Tongue (tissue), 2 donors: Measurements from ENCODE around the gene LONP1. TPM values are rescaled to one million over a fixed set of nuclear protein-coding genes. Genes with fewer than 3 reads are reported as not detected.
"Not testable (repeated sequence)": the region's sequence is repeated elsewhere in the genome, so short reads cannot be mapped to it uniquely, and the experiment has no call there.

Source experiments
- DNase-seq: peaks from one replicate; pipeline ENCODE4 v3.0.0-alpha.2; 2015
- total RNA-seq: library from RNA; depleted of rRNA; stranded (reverse); fragments of >200 nt; gene quantifications from one replicate; pipeline ENCODE4 v1.2.3, GENCODE V29; 2014

Gene LONP1
- total RNA-seq, 1 donor from 2014 or later = 55.7 TPM

DNA sequence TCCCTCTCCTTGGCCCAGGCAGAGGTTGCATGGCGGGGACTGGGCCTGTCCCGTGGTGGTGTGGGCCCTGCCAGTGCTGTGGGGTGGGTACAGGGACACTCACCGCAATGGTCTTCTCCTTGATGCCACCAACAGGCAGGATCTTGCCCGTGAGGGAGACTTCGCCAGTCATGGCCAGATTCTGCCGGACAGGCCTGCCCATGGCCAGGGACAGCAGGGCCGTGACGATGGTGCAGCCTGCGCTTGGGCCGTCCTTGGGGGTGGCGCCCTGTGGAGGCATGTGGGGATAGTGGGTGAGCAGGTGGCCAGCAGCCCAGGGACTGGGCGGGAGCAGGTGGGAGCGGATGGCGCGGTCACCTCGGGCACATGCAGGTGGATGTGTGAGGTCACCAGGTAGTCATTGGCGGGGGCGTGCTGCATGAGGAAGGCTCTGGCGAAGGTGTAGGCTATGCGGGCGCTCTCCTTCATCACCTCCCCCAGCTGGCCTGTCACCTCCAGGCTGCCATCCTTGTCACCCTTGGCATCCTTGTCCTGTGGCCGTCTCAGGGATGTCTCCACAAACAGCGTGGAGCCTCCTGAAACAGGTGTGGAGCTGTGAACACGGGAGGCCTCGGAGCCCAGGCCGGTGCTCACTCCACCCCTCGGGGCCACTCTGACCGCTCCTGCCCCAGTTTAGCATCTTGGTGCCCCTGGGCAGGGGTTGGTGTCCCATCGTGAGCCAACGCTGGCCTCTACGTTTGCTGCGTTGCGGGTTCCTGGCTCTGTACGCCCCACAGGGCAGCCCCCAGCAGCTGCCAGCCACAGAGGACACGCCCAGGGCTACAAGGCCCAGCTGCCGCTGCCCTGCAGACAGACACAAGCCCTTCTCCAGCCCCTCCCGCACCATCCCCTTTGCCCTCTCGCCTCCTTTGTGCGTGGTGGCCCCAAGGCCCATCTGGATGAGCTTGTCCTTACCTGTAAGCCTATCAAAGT is 26.5 kb downstream of the LONP1 start:
- DNase-seq = peak; percentile 81

DNA sequence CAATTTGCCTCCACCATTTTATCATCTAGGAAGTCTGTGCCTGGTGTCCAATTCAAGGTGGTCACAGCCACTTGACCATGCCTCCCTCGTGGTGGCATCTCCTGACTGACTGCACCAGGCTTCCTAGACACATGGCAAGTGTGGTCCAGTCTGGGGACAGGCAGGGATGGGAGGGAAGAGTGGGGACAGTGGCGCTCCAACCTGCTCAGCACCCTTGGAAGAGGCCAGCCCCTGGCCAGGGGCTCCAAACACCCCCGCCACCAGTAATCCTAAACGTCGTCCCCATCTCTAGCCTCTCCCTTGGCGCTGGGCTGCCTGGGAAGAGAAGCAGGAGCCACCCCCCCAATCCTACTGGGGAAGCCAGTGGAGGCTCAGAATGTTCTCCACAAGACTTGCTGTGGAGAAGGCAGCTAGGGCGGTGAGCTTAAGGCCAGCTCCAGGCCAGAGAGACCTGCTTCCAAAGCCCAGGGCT is 27.2 kb downstream of the LONP1 start:
- DNase-seq = no peak

DNA sequence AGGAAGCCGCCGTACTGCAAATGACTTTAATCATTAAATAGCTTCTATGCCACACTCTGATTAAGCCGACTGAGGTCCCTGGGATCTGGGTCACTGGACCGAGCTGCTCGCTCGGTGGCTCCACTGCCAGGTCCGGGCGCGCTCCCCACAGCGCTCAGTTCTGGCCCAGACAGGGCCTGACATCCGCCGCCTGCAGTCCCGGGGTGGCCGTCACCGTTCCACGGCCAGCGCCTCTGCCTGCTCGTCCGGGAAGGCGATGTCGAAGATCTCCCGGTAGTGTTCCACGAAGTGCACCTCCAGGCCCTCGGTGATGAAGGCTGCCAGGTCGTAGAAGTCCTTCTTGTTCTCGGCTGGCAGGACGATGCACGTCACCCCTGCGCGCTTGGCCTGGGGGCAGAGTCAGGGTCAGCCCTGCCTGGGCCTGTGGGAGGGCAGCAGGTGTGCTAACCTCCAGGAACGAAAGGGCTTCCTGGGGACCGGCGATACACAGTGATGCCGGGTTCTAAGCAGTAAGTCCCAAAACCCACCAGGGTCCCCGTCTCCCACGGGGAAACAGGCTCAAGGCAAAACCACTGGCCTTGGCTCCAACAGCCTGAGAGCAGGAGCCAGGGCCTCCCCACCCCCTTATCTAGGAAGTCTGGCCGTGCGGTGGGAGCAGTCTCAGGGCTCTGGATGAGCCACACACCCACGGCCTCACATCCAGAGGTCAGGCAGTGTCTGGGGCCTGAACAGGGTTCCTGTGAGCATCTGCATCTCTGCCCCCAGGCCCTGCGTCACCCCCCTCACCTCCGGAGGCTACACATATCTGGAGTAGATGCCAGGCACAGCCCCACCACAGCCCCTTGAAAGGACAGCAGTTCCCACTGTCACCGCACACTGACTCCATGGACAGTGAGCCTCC is 27.9 kb downstream of the LONP1 start:
- no peak for DNase-seq

DNA sequence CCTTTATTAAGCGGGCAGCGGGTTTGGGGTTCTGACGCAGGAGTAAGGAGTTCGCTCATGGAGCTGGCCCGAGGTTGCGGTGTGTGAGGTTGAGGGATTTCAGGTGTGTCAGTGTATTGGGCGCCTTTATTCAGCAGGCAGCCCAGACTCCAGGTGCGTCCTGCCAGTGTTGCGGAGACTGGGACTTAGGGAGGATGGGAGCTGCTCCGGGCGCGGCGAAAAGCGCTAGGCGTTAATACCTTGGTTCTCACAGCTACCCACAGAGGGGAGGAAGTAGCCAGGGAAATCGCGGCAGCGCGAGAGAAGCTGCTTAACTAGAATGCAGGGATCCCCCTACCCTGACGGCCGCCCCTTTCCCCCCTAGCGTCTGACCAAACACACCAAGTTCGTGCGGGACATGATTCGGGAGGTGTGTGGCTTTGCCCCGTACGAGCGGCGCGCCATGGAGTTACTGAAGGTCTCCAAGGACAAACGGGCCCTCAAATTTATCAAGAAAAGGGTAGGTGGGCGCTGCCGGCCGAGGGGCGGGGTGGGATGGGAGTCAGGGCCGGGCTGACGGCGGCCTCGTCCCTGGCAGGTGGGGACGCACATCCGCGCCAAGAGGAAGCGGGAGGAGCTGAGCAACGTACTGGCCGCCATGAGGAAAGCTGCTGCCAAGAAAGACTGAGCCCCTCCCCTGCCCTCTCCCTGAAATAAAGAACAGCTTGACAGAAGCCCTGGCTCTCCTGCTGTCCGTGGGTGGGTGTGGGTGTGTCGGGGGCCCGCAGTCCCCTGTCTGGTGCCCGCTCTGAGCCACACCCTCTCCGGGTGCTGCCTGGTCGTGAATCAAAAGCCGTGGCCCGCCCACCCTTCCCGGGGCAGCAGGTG is 28.8 kb downstream of the LONP1 start:
- DNase-seq = peak; percentile 85

DNA sequence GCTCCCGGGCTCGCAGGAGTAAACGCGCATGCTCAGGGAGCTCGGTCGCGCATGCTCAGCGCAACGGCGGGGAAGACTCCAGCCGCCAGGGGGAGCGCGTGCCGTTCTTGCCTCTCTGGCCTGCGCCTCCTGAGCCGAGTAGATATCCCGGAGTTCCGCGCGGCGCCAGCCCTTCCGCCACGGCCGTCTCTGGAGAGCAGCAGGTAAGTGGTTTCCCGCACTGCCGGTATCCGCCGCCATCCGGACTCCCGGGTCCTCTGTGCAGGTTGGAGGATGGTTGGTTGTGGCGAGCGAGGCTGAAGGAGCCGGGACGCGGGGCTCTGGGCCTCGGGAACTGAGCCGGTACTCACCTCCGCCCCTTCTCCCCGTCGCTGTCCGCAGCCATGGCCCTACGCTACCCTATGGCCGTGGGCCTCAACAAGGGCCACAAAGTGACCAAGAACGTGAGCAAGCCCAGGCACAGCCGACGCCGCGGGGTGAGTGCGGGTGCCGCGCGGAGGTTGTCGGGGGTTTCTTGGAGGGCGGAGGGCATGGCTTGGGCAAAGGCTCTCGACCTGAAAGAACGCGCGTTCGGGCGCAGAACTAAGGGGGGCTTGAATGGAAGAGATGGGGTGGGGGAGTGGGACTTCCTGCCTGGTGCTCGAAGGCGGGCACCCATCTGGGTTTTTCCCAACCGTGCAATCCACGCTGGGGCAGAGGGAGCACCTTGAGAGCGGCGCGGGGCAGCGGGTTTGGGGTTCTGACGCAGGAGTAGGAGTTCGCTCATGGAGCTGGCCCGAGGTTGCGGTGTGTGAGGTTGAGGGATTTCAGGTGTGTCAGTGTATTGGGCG is 29.6 kb downstream of the LONP1 start, which contains the start of gene RPL36:
RPL36 (plus strand) TSS at position 171 of the 830 bp plus-strand sequence; CDS start at position 384, 213 bp downstream.
- peak; percentile 99 for DNase-seq

DNA sequence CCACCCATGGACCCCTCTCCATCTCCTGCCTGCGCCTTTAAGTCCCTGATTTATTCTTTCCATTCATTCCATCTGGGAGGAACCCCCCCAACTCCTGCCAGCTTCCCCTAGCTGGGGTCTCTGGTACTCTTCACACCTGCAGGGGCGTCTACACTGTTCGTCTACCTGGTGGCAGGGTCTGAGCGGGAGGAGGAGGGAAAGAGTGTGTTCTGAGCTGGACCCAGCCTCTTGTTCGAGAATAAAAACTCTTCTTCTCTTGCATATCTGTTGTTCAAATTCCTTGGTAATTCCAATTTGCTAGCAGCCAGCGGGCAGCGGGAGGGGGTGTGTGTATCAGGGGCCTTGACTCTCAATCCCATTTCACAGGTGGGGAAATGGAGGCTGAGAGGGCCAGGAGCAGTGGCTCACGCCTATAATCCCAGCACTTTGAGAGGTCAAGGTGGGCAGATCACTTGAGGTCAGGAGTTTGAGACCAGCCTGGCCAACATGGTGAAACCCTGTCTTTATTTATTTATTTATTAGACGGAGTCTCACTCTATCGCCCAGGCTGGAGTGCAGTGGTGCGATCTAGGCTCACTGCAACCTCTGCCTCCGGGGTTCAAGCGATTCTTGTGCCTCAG is 31.6 kb downstream of the LONP1 start:
- not testable (repeated sequence) for DNase-seq

DNA sequence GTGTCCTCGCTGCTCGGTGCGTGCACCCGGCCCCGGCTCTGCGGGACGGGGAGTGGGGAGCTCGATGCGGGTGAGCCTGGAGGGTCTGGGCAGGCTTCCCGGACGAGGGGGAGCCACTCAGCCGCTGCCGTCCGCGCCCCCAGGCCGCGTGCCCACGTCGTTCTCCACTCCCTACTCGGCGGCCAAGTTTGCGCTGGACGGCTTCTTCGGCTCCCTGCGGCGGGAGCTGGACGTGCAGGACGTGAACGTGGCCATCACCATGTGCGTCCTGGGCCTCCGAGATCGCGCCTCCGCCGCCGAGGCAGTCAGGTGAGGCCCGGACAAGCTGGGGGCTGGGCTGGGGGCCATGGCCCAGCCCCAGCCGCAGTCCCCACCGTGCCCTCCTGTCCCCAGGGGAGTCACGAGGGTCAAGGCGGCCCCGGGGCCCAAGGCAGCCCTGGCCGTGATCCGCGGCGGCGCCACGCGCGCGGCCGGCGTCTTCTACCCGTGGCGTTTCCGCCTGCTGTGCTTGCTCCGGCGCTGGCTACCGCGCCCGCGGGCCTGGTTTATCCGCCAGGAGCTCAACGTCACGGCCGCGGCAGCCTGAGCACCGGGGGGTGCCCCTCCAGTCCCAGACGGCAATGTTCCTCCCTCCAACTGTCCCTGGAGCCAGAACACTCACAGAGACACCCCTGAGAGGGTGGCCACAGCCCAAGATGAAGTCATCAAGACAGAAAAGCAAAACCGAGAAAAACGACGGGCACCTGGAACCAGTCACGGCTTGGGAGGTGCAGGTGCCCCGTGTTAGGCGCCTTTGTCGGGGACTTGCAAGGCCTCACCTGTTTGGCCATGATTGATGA is 32.4 kb downstream of the LONP1 start:
- no peak for DNase-seq

DNA sequence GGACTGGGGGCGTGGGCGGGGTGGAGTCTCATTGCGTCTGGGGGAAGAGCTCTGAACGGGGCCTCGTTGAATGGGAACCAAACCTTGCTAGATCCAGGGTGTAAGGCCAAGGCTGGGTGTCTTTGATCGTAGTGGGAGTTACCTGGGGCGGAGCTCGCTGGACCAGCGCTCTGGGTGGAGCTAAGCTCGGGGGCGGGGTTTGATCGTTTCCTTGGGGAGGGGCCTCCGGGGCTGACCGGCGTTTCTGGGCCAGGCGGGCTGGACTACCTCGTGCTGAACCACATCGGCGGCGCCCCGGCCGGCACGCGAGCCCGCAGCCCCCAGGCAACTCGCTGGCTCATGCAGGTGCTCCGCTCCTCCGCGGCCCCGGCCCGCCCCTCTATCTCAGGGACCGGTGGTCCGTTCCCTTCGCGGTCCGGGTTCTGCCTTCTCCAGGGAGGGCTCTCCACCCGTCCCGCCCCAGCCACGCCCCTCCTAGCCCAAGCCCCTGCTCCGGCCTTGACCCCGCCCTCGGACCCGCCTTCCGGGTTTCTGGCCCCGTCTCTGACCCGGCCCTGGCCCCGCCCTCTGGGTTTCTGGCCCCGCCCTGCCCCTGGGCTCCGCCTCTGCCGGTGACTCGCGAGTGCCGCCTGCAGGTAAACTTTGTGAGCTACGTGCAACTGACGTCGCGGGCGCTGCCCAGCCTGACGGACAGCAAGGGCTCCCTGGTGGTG is 33.1 kb downstream of the LONP1 start:
- peak; percentile 97 for DNase-seq

DNA sequence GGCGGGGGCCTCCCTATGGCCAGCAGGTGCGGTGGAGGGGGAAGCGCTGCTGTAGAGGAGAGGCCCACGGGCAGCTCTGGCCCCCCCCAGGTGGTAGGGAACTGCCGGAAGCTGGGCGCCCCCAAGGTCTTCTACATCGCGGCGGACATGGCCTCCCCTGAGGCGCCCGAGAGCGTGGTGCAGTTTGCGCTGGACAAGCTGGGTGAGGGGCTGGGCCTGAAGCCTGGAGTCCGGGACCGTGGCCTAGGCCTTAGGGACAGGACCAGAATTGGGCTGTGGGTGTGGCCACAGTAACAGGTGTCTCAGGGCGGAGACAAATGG is 33.7 kb downstream of the LONP1 start:
- no peak for DNase-seq

DNA sequence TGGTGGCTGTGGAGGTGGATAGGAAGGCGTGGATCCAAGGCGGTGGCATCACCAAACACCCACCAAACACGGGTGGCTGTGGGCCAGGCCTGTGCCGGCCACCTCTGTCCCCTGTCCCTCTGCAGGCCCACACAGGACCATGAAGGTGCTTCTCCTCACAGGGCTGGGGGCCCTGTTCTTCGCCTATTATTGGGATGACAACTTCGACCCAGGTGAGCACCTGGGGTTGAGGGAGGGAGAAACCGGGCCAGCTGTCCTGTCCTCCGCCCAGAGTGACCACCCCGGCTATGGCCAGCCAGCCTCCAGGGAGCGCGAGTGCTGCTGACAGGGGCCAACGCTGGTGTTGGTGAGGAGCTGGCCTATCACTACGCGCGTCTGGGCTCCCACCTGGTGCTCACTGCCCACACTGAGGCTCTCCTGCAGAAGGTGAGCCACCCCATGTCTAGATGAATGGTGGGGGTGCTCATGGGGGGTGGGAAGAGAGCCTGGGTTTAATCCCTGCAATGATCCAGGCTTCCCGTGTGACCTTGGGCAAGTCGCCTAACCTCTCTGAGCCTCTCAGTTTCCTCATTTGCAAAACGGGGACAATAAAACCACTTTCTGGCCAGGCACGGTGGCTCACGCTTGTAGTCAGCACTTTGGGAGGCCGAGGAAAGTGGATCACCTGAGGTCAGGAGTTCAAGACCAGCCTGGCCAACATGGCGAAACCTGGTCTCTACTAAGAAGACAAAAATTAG is 35.1 kb downstream of the LONP1 start:
- DNase-seq = no peak

DNA sequence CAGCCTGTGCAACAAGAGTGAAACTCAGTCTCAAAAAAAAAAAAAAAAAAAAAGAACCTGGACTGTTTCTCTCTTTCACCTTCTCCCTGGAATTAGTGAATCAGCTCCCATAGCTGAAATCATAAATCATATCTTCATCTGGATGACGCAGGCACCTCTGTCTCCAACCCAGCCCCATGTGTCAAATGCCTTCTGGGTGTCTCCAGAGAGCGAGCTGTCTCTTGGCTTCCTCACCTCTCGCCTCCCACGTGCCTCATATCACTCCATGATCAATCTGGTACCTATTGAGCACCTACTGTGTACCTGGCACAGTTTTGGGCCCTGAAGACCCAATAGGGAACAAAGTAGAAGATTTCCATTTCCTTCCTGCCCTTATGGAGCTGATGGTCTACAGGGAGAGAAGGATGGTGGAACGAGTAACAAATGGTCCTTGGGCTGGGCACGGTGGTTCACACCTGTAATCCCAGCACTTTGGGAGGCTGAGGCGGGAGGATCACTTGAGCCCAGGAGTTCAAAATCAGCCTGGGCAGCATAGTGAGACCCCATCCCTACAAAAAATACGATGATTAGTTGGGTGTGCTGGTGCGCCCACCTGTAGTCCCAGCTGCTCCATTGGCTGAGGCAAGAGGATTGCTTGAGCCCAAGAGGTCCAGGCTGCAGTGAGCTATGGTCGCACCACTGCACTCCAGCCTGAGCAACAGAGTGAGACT is 36.6 kb downstream of the LONP1 start:
- DNase-seq = no peak

DNA sequence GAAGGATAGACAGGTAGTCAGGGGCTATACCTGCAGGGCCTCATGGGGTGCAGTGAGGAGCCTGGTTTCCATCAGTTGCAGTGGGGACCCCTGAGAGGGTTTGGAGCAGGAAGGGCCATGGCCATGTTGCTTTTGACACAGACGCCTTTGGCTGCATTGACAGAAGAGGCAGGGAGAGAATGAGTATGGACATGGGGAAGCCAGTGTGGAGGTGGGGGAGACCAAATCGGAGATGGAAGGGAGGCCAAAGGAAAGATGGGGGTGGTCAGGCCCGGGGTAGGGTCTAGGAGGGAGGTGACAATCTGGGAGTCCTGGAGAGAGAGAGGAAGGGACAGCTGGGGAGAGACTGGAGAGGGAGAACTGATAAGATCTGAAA is 37.9 kb downstream of the LONP1 start:
- DNase-seq = no peak

DNA sequence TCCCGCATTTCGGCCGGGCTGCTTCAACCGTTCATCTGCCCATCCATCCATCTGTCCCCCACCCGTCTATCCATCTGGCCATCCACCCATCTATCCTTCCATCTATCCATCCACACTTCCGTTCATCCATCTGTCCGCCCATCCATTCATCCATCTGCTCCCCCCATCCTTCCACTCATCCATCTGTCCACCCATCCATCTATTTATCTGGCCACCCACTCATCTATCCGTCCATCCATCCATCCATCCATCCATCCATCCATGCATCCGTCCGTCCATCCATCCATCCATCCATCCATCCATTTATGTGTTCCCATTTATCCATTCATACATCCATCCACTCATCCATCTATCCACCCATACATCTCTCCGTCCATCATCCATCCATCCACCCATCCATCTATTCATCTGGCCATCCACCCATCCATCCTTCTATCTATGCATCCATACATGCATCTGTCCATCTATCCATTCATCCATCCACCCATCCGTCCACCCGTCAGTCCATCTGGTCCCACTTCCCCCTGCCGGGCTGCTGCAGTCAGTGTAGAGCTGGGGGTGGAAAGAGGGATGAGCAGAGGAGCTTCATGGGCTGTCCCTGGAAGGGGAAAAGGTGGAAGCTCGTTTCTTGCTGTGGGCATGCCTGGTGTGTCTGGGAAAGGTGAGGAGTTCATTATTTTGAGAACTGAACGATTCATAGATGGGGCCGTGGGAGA is 38.4 kb downstream of the LONP1 start:
- DNase-seq = no peak

DNA sequence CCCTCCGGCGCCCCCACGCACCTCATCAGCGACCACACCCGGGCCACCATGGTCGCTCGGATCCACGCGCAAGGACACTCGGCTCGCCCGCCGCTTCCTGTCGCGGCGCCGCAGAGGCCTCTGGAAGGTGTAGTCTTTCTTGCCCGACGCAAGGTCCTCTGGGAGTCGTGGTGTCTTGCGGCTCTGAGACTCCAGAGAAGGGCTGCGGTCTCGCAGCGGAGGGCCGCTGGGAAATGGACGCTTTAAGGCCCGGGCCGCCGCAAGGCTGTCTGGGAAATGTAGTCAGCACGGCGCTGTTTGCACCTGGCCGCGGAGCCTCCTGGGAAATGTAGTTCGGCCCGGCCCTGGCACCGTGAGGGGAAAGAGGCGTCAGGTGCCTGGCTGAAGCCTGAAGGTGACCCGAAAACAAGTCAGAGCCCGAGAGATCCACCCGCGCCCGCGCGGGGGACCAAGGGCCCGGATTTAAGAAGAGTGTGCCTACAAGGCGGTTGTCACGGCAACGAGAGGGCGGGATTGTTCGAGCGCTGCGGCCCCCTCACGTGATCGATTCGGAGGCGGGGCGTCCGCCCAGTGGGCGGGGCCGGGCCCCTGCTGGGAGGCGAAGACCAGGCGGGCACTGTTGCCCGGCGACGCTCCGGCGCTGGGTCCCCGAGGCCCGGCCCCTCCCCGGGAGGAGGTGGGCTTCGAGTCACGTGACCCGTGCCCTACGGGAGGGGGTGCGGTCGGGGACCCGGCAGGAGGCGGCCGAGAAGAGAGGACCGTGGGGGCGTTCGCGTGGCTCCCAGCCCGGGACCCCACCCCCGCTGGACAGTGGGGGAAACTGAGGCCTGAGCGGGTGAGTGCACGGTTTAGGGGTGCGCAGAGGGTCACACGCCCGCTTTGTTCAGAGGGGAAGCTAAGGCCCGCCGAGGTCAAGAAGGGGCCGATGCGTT is 39.2 kb downstream of the LONP1 start, which contains the start of the genes HSD11B1L and MICOS13:
HSD11B1L (plus strand) TSS at position 591 of the 932 bp plus-strand sequence. CDS start 3,806 bp downstream, outside the sequence.
MICOS13 (minus strand) TSS at position 80 of the 932 bp plus-strand sequence; CDS start at position 50, 30 bp downstream.
- DNase-seq = peak; percentile 100

DNA sequence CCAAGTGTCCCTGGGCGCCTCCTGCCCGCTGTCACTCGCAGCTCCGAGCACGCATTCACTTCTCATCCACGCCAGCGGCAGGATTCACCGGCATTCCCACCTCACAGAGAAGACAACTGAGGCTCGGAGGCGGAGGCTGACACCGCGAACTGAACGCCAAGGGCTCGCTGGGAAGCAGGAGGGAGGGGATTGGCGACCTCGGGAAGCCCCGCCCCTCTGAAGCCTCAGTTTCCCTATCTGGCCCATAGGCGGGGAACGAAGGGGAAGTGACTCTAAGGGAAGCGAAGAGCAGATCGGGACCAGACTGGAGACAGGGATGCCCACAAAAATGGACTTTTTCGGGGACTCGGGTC is 39.9 kb downstream of the LONP1 start:
- DNase-seq = peak; percentile 46
